GM18868 (cell line): Measurements from ENCODE around the gene TRAF3IP3.
A peak's percentile ranks its signal among the peaks of the same experiment; 100 is the strongest.

Experiments
- ATAC-seq: cut with Tn5 transposase; IDR thresholded peaks from one replicate; pipeline ENCODE4 v1.9.1; 2021; ENCODE audit warnings: mild to moderate bottlenecking, moderate library complexity; ENCODE audit not compliant: unreplicated experiment

TRAF3IP3 gene

DNA sequence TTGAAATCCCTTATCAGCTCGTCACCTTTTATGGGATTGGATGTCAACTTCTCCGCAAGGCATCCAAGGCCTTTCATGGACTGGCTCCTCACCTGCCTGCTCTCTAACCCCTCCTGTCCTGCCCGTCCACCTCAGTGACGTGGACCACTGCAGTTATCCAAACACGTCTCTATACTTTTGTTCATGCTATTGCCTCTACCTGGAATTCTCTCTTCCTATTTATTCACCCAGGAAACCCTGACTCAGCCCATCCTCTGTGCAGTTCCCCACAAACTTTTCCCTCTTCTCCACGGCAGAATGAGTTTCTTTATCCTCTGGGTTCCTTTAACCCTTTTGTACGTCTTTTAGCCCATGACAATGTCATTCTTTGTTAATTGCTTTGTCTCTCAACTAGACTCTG, 66.9 kb downstream of the TRAF3IP3 start:
- ATAC-seq: no peak

DNA sequence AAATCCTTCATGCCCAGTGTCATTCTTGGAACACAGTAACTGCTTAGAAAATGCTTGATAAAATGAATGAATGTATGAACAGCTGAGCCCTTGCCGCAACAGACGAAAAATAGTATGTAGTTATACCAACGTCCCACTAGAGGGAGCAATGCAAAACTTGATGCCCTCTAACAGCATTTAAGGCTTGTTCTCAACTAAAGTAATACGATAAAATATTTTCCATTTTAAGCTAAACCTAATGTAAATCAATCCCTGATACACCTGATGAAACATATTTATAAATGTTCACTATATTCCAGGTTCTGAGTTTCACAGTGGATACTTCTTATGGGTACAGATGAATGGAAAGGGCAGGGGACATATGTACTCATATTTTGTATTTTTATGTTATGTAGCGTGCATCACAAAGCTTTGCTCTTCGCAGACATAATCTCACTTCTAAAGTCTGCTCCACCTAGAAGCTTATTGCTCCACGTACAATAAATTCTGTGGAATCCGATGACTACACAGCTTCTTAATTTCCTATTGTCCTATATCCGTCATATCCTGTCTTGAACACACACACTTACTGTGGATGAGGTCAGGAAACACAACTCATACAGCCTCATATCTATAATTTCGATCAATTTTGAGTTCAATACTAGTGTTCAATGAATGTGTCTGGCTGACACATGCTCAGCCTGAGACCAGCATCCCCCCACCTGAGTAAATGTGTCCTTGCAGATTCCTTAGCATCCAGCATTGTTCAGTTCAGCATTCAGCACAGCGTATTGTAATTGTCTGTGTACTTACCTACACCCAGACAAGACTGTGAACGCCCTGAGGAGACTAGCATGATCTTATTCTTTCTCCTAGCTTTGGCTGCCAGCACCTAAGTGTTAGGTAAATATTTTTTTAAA, 67.5 kb downstream of the TRAF3IP3 start:
- peak; percentile 42 for ATAC-seq

DNA sequence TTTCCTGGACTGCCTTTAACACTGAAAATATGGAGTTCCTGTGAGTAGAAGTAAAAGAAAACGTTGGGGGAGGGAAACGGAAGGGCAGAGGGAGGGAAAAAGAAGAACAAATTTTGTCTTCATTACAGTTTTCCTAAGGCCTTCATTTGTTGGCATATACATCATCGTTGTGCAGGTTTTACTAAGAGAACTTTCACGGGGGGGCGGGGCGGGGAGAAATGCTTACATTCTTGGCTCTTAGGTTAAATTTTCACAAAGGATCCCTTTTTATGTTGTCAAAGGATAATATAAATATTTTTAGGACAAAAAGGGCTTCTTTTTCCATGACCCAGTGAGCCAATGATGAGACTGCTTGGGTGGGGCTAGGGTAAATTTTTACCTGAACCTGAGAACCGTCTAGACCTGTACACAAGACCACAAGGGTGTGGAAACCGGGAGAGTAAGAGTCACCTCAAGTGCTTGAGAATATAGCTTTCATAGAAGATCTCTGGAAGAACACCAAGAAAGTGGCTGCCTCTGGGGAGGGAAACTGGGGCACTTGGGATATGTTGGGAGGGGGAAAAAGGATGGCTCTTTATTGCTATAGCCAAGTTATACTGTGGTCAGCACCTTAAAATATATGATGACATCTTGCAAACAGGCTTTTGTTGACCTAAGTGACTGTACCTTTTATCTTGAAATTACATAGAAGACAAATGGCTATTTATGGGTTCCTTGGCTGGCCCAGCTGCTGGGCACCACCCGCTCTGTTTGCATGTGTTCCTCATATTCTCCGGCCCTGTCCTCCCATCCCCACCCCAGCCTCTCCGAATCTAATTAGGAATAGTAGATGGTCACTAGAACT, 70.0 kb downstream of the TRAF3IP3 start:
- ATAC-seq: no peak

DNA sequence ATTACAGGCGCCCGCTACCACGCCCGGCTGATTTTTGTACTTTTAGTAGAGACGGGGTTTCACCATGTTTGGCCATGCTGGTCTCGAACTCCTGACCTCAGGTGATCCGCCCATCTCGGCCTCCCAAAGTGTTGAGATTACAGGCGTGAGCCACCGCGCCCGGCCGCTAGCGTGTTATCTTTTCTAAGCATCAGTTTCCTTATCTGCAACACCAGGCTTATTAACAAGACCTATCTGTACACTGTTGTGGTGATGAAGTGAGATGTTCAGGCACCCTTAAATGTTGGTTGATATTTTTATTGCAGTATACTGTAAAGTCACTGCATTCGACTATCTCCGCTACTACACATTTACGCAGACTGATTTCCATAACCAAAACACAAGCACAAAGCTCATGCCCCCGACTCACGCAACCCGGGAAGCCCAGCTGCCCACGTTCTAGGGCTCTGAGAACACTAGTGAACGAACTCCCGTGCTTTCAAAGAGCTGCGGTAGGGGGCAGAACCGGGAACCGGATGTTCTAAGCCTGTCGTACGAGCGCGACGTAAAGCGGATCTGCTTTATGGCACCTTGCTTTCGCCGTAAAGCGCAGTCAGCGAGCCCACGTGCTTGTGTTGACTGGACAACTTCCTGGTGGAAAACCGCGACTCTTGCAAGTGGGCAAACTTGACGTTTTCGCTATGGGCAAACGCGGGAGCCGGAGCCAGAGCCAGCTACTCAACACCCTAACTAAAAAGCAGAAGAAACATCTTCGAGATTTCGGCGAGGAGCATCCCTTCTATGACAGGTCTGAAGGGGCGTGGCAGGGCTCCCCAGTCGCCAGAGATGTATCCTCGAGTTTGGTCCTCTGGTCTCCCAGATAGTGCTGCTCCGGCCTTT, 71.8 kb downstream of the TRAF3IP3 start, which contains the start of gene UTP25:
UTP25 (plus strand) TSS at position 589 of the 879 bp plus-strand sequence; CDS start at position 681, 92 bp downstream.
- peak; percentile 89 for ATAC-seq

DNA sequence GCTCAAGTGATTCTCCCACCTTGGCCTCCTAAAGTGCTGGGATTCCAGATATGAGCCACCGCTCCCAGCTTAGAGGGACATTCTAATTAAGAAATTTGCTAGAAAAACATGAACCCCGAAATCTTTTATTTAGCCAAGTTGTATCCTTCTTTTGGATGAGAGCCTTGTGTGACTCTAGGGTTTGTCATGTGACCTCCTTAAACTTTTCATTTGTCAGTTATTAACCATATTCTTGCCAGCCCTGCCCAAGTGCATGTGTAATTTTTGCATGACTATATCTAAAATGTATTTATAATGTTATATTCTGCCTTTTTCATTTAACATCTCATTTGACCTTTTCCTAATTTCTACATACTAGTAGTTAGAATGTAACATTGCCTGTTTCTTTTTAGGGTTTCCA, 73.9 kb downstream of the TRAF3IP3 start:
- no peak for ATAC-seq

DNA sequence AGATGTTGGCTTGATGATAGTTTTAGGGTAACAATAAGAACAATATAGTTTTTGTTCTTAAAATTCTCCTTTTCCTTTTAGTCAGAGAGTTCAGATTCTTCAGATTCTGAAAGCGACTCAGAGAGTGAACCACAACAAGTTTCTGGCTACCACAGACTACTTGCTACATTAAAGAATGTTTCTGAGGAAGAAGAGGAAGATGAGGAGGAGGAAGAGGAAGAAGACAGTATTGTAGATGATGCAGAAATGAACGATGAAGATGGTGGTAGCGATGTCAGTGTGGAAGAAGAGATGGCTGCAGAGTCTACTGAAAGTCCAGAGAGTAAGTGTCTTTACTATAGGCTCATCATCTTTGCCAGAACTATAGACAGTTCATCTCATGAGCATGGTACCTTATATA, 74.9 kb downstream of the TRAF3IP3 start:
- no peak for ATAC-seq

DNA sequence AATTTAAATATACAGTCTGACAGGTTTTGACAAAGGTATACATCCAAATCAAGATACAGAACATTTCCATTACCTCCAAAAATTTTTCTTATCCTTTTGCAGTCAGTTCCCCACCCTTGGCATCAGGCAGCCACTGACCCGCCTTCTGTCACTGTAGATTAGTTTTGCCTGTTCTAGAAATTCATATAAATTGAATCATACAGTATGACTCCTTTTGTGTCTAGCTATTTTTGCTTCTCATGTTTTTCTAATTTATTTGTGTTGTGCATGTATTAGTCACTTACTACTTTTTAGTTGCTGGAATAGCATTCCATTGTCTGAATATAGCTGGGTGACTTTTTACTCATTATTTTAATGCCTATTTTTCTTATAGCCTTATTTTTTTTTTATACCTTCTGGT, 75.8 kb downstream of the TRAF3IP3 start:
- ATAC-seq: no peak
